G401 (cell line): ENCODE data around the gene ACVRL1. TPM values are rescaled to one million over a fixed set of nuclear protein-coding genes. Genes with fewer than 3 reads are reported as not detected.

ENCODE experiments used
- total RNA-seq: library from RNA; depleted of rRNA; stranded (reverse); fragments of >200 nt; shearing (Covaris generic); gene quantifications from 2 replicates; pipeline ENCODE4 v1.2.3, GENCODE V29; 2014; rRNA removed

ACVRL1 gene
- total RNA-seq, 1 experiment from 2014 or later, result 2.9 TPM

Other genes starting within 250 kb of the ACVRL1 start
- 11.1 and 12.8 TPM in 2 replicates for gene FIGNL2, start 58.8 kb upstream of the ACVRL1 start, total RNA-seq
- not detected in 2 replicates for gene ANKRD33, start 19.4 kb upstream of the ACVRL1 start, total RNA-seq
- gene ACVR1B, start 44.2 kb downstream of the ACVRL1 start, total RNA-seq, result 1.6 and 3.0 TPM in 2 replicates
- gene TAMALIN, start 99.4 kb downstream of the ACVRL1 start, total RNA-seq, result 33.3 and 78.2 TPM in 2 replicates
- 9.8 and 16.5 TPM in 2 replicates for gene NR4A1, start 143.9 kb downstream of the ACVRL1 start, total RNA-seq
- gene ATG101, start 162.5 kb downstream of the ACVRL1 start, total RNA-seq, result 54.7 and 72.2 TPM in 2 replicates
- gene SMIM41, start 172.2 kb downstream of the ACVRL1 start, total RNA-seq, result not detected in 2 replicates